Measurements from ENCODE around the gene ZNF710.

DNA sequence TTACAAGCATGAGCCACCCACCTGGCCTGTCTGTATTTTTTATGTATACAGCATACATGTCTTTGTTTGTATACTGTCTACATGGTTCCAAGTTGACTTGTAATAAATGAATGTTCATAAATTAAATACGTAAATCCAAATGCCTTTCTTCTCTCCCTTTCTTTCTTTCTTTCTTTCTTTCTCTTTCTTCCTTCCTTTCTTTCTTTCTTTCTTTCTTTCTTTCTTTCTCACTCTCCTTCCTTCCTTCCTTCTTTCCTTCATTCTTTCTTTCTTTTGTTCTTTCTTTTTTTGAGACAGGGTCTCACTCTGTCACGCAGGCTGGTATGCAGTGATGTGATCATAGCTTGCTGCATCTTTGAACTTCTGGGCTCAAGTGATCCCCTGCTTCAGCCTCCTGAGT is 17.1 kb upstream of the ZNF710 start:
- TF ChIP-seq, protein P1, sequence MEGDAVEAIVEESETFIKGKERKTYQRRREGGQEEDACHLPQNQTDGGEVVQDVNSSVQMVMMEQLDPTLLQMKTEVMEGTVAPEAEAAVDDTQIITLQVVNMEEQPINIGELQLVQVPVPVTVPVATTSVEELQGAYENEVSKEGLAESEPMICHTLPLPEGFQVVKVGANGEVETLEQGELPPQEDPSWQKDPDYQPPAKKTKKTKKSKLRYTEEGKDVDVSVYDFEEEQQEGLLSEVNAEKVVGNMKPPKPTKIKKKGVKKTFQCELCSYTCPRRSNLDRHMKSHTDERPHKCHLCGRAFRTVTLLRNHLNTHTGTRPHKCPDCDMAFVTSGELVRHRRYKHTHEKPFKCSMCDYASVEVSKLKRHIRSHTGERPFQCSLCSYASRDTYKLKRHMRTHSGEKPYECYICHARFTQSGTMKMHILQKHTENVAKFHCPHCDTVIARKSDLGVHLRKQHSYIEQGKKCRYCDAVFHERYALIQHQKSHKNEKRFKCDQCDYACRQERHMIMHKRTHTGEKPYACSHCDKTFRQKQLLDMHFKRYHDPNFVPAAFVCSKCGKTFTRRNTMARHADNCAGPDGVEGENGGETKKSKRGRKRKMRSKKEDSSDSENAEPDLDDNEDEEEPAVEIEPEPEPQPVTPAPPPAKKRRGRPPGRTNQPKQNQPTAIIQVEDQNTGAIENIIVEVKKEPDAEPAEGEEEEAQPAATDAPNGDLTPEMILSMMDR (IDR thresholded peaks at IDR 0.05) = no peak
- TF ChIP-seq POLR2AphosphoS5 (IDR thresholded peaks at IDR 0.05; ENCODE audit: insufficient read depth in 1 of 2, low read depth in 1 of 2) (no peak), POLR2A (IDR thresholded peaks at IDR 0.05) (no peak)
